A673 (cell line): ENCODE data around the gene MEGF11. TPM values are rescaled to one million over a fixed set of nuclear protein-coding genes. Genes with fewer than 3 reads are reported as not detected.
A peak's percentile ranks its signal among the peaks of the same experiment; 100 is the strongest.

ENCODE experiments used
- BruUV-seq: library from RNA; stranded (reverse); fragments of 400-500 nt; replicated peaks from 2 replicates; lab custom pipeline; 2021; lab: Mats Ljungman, UMichigan
- CTCF ChIA-PET: fragments of 300-600 bp; sonication (Branson Sonifier 250); formaldehyde crosslinking; loops from one replicate; lab custom pipeline; 2022; ENCODE audit warnings: antibody characterized with exemption; lab: Charles Lee
- POLR2A ChIA-PET: fragments of 300-600 bp; sonication (Branson Sonifier 250); formaldehyde crosslinking; loops from one replicate; lab custom pipeline; 2022; ENCODE audit warnings: antibody characterized with exemption; ENCODE audit not compliant: low non-redundant PET; lab: Charles Lee
- DNase-seq: peaks from one replicate; pipeline ENCODE4 v3.0.0-alpha.2; 2015; ENCODE audit warnings: low spot score
- H3K27ac ChIP-seq: fragments of 200-600 bp; sonication (generic); 2 replicates; pipeline ENCODE4 v1.5.1; 2016; ENCODE audit warnings: mixed run types, low read depth, mild to moderate bottlenecking, mixed read lengths, antibody characterized with exemption, low read length; ENCODE audit not compliant: poor library complexity, severe bottlenecking
- H3K27me3 ChIP-seq: fragments of 200-600 bp; sonication (generic); replicated peaks from 2 replicates; pipeline ENCODE4 v1.6.1; 2017; ENCODE audit warnings: mixed run types, low read depth, mild to moderate bottlenecking, mixed read lengths, antibody characterized with exemption, low read length; ENCODE audit not compliant: insufficient read depth, poor library complexity
- H3K36me3 ChIP-seq: fragments of 200-600 bp; sonication (generic); 2 replicates; pipeline ENCODE4 v1.6.1; 2016; ENCODE audit warnings: mixed run types, mild to moderate bottlenecking, mixed read lengths, antibody characterized with exemption, low read length; ENCODE audit not compliant: insufficient read depth, poor library complexity, severe bottlenecking
- H3K4me1 ChIP-seq: fragments of 200-600 bp; sonication (generic); 2 replicates; pipeline ENCODE4 v1.6.1; 2017; ENCODE audit warnings: mixed run types, mild to moderate bottlenecking, mixed read lengths, antibody characterized with exemption, low read length; ENCODE audit not compliant: insufficient read depth, poor library complexity, severe bottlenecking
- H3K4me3 ChIP-seq: fragments of 200-600 bp; sonication (generic); 2 replicates; pipeline ENCODE4 v1.5.1; 2016; ENCODE audit warnings: low read depth, mixed run types, mild to moderate bottlenecking, mixed read lengths, low read length; ENCODE audit not compliant: poor library complexity, severe bottlenecking
- H3K9me3 ChIP-seq: fragments of 200-600 bp; sonication (generic); 2 replicates; pipeline ENCODE4 v1.6.1; 2016; ENCODE audit warnings: mixed run types, low read depth, mild to moderate bottlenecking, mixed read lengths, antibody characterized with exemption, low read length; ENCODE audit not compliant: poor library complexity, severe bottlenecking
- CTCF ChIP-seq: fragments of 300-800, 200-600 bp; sonication (generic); conservative IDR thresholded peaks from 2 replicates; pipeline ENCODE4 v1.5.1; 2017; ENCODE audit warnings: low read depth, mild to moderate bottlenecking, antibody characterized with exemption, low read length, moderate library complexity, mixed read lengths
- EZH2 ChIP-seq: fragments of 200-600 bp; sonication (generic); IDR thresholded peaks from 2 replicates; pipeline ENCODE4 v1.6.1; 2017; ENCODE audit warnings: borderline replicate concordance, low read depth, mild to moderate bottlenecking, mixed read lengths, antibody characterized with exemption, low read length; ENCODE audit not compliant: poor library complexity, severe bottlenecking
- intact Hi-C: fragments of 100-400 bp; cut with micrococcal nuclease; formaldehyde crosslinking; loops from one replicate; pipeline ENCODE4 v1.10.0; 2022; ENCODE audit not compliant: unreplicated experiment
- total RNA-seq: library from RNA; stranded (reverse); gene quantifications from 2 replicates; pipeline ENCODE4 v1.2.3, GENCODE V29; 2021

MEGF11 gene
- total RNA-seq, 1 experiment from 2014 or later, result 0.43 TPM

GRCh38 chr15:66239514-66239913, 14.0 kb downstream of the MEGF11 start:
- Histone ChIP-seq H3K9me3 (no peaks in the 10 kb centered on the region), H3K36me3 (no peaks in the 10 kb centered on the region), H3K4me1 (no peaks in the 10 kb centered on the region), H3K27me3 (peaks cover 57% of the 10 kb centered on the region), H3K4me3 (no peak overlapping the region), H3K27ac (no peak overlapping the region)
- ChIA-PET CTCF (no interaction called here), POLR2A (no interaction called here)
- no TSS peak for BruUV-seq
- no peak for DNase-seq
- intact Hi-C loops, result no loop called here
- TF ChIP-seq CTCF, result no peak
- TF ChIP-seq EZH2, result no peak

- intact Hi-C loops, result no loop called here
- TF ChIP-seq CTCF (no peak), EZH2 (no peak)
- Histone ChIP-seq H3K9me3 (no peaks in the 10 kb centered on the region), H3K4me1 (no peaks in the 10 kb centered on the region), H3K27ac (no peak overlapping the region), H3K4me3 (no peak overlapping the region), H3K27me3 (peaks cover 46% of the 10 kb centered on the region), H3K36me3 (no peaks in the 10 kb centered on the region)
- BruUV-seq, result no TSS peak
- DNase-seq, result no peak
- POLR2A ChIA-PET, result no interaction called here
- CTCF ChIA-PET, result no interaction called here
Observed at GRCh38 chr15:66238318-66238717, 15.2 kb downstream of the MEGF11 start.

GRCh38 chr15:66237513-66238235, 15.9 kb downstream of the MEGF11 start:
- ChIA-PET CTCF (no interaction called here), POLR2A (no interaction called here)
- TF ChIP-seq EZH2, result no peak
- TF ChIP-seq CTCF, result no peak
- Histone ChIP-seq H3K4me1 (no peaks in the 10 kb centered on the region), H3K27ac (no peak overlapping the region), H3K9me3 (no peaks in the 10 kb centered on the region), H3K4me3 (no peak overlapping the region), H3K36me3 (no peaks in the 10 kb centered on the region), H3K27me3 (peaks cover 46% of the 10 kb centered on the region)
- BruUV-seq, result no TSS peak
- intact Hi-C loops, result no loop called here
- DNase-seq, result peak; percentile 32
